SK-N-SH (cell line): ENCODE data around the gene SMCHD1. TPM values are rescaled to one million over a fixed set of nuclear protein-coding genes. Genes with fewer than 3 reads are reported as not detected.

Source experiments
- CTCF ChIA-PET: fragments of 300-600, 350-600 bp; formaldehyde crosslinking; extraction: SDS; loops from one replicate; lab custom pipeline; 2021; lab: Yijun Ruan, JAX
- POLR2A ChIA-PET: fragments of 350-600 bp; sonication (Branson Sonifier 250); formaldehyde crosslinking; extraction: SDS; loops from one replicate; lab custom pipeline; 2020; ENCODE audit warnings: antibody characterized with exemption, inconsistent platforms; lab: Yijun Ruan, JAX
- DNase-seq: peaks from one replicate; pipeline ENCODE4 v3.0.0; 2012
- H2AFZ ChIP-seq: fragments of 200-600 bp; sonication (generic); 2 replicates; pipeline ENCODE4 v1.8.1; 2016; ENCODE audit warnings: antibody characterized with exemption, mild to moderate bottlenecking, low read depth
- H3F3A ChIP-seq: fragments of 200-600 bp; sonication (generic); replicated peaks from 2 replicates; pipeline ENCODE3; 2016; ENCODE audit warnings: antibody characterized with exemption, mild to moderate bottlenecking; ENCODE audit not compliant: insufficient read depth
- H3K27ac ChIP-seq, 2 experiments: fragments of 200-500 bp in 1 of 2; fragments of 200-600 bp in 1 of 2; sonication (Bioruptor generic) in 1 of 2; sonication (generic), shearing (Covaris generic) in 1 of 2; 2 replicates each; pipeline versions ENCODE4 v1.5.1 to v1.6.1; 2014 to 2016; ENCODE audit warnings: low read depth in 2 of 2, inconsistent platforms in 1 of 2, low read length in 1 of 2, mild to moderate bottlenecking in 1 of 2, mixed read lengths in 1 of 2
- H3K27me3 ChIP-seq: fragments of 200-600 bp; sonication (generic), shearing (Covaris generic); 2 replicates; pipeline ENCODE4 v1.6.1; 2016; ENCODE audit warnings: mixed run types; ENCODE audit not compliant: insufficient read depth
- H3K36me3 ChIP-seq, 2 experiments: fragments of 200-500 bp in 1 of 2; fragments of 200-600 bp in 1 of 2; sonication (Bioruptor generic) in 1 of 2; sonication (generic) in 1 of 2; replicated peaks in 1 of 2; 2 replicates each; pipeline versions ENCODE3 to v1.5.1; 2014 to 2016; ENCODE audit warnings: low read length in 1 of 2, mild to moderate bottlenecking in 1 of 2; ENCODE audit not compliant: insufficient read depth in 2 of 2, control insufficient read depth in 1 of 2
- H3K4me1 ChIP-seq, 2 experiments: fragments of 200-500 bp in 1 of 2; fragments of 200-600 bp in 1 of 2; sonication (Bioruptor generic) in 1 of 2; sonication (generic), shearing (Covaris generic) in 1 of 2; 2 replicates each; pipeline versions ENCODE4 v1.5.1 to v1.6.1; 2014 to 2016; ENCODE audit warnings: low read depth in 1 of 2, low read length in 1 of 2, mixed run types in 1 of 2; ENCODE audit not compliant: insufficient read depth in 2 of 2, control insufficient read depth in 1 of 2
- H3K4me2 ChIP-seq: fragments of 200-600 bp; sonication (generic), shearing (Covaris generic); 2 replicates; pipeline ENCODE4 v1.6.1; 2017; ENCODE audit warnings: mixed run types
- H3K4me3 ChIP-seq, 2 experiments: fragments of 200-500 bp in 1 of 2; fragments of 200-600 bp in 1 of 2; sonication (Bioruptor generic) in 1 of 2; sonication (generic), shearing (Covaris generic) in 1 of 2; 2 replicates each; pipeline versions ENCODE4 v1.5.1 to v1.8.1; 2014 to 2016; ENCODE audit warnings: low read depth in 2 of 2, inconsistent platforms in 1 of 2, low read length in 1 of 2, mild to moderate bottlenecking in 1 of 2, mixed read lengths in 1 of 2, moderate library complexity in 1 of 2
- H3K79me2 ChIP-seq: fragments of 200-600 bp; sonication (generic); 2 replicates; pipeline ENCODE4 v1.8.1; 2017; ENCODE audit warnings: mild to moderate bottlenecking; ENCODE audit not compliant: insufficient read depth
- H3K9ac ChIP-seq: fragments of 200-600 bp; sonication (generic); 2 replicates; pipeline ENCODE4 v1.6.1; 2017; ENCODE audit warnings: mixed run types
- H3K9me2 ChIP-seq: fragments of 200-600 bp; sonication (generic); 2 replicates; pipeline ENCODE4 v1.6.1; 2017; ENCODE audit warnings: mixed run types
- H3K9me3 ChIP-seq: fragments of 200-600 bp; sonication (generic); 2 replicates; pipeline ENCODE4 v1.6.1; 2017; ENCODE audit warnings: mixed run types, mild to moderate bottlenecking, moderate library complexity
- H4K20me1 ChIP-seq: fragments of 200-600 bp; sonication (generic); 2 replicates; pipeline ENCODE4 v1.6.1; 2017; ENCODE audit warnings: mild to moderate bottlenecking, mixed run types; ENCODE audit not compliant: insufficient read depth
- EZH2phosphoT487 ChIP-seq: fragments of 200-600 bp; sonication (generic); IDR thresholded peaks from 2 replicates; pipeline ENCODE4 v1.6.1; 2017; ENCODE audit warnings: low read depth, mixed run types, mild to moderate bottlenecking, antibody characterized with exemption, moderate library complexity, borderline replicate concordance
- FOXM1 ChIP-seq: IDR thresholded peaks from 2 replicates; pipeline ENCODE4 v1.4.0; 2012; ENCODE audit warnings: low read depth, mild to moderate bottlenecking
- GABPA ChIP-seq: IDR thresholded peaks from 2 replicates; pipeline ENCODE4 v1.4.0; 2012; ENCODE audit warnings: low read depth, mild to moderate bottlenecking
- IRF3 ChIP-seq: fragments of 150-350 bp; IDR thresholded peaks from 2 replicates; pipeline ENCODE4 v1.6.1; 2016; ENCODE audit warnings: mild to moderate bottlenecking, low read depth, low read length
- JUND ChIP-seq: IDR thresholded peaks from 2 replicates; pipeline ENCODE4 v1.4.0; 2012
- MEF2A ChIP-seq: IDR thresholded peaks from 2 replicates; pipeline ENCODE4 v1.4.0; 2012; ENCODE audit warnings: low read depth, borderline replicate concordance
- NFIC ChIP-seq: IDR thresholded peaks from 2 replicates; pipeline ENCODE4 v1.4.0; 2012; ENCODE audit warnings: borderline replicate concordance
- POLR2AphosphoS5 ChIP-seq: IDR thresholded peaks from 2 replicates; pipeline ENCODE4 v1.6.1; 2012; ENCODE audit warnings: low read depth, low read length
- REST ChIP-seq: IDR thresholded peaks from 2 replicates; pipeline ENCODE4 v1.6.1; 2012; ENCODE audit warnings: mild to moderate bottlenecking, low read depth, low read length, moderate library complexity
- RXRA ChIP-seq: IDR thresholded peaks from 2 replicates; pipeline ENCODE4 v1.4.0; 2012; ENCODE audit warnings: low read depth, mild to moderate bottlenecking, borderline replicate concordance
- WGBS: methylation state at CpG from one replicate; pipeline ENCODE4 v1.1.6; 2017; ENCODE audit warnings: low lambda C conversion rate; 5-methylcytosine and 5-hydroxymethylcytosine counted together
- polyA plus RNA-seq, 3 experiments: library from polyadenylated mRNA; depleted of rRNA; stranded (reverse); fragments of >200 nt; gene quantifications; 2 replicates each; pipeline ENCODE4 v1.2.3, GENCODE V29; 2012
- TF ChIP-seq, protein P1 (sequence below): IDR thresholded peaks from 2 replicates; pipeline ENCODE4 v1.4.0; 2012; ENCODE audit warnings: low read depth, borderline replicate concordance
- TF ChIP-seq, protein P2 (sequence below): IDR thresholded peaks from 2 replicates; pipeline ENCODE4 v1.4.0; 2012; ENCODE audit warnings: low read depth

The SMCHD1 gene
- polyA plus RNA-seq, 1 of the 3 experiments (the other 2 are of a cell fraction): 8.9 TPM

GRCh38 chr18:2818281-2818680 lies 162.8 kb downstream of the SMCHD1 start:
- CTCF ChIA-PET: interaction anchor here (1.1 kb wide), 1 partner anchor 18 kb away, joined by 3 read pairs; no protein-coding TSS in a partner anchor
- Histone ChIP-seq H3K4me3 (no peak overlapping the region), H3K4me2 (no peak overlapping the region), H2AFZ (no peak overlapping the region), H3K9me3 (no peaks in the 10 kb centered on the region), H3K36me3 (no peaks in the 10 kb centered on the region), H3K4me1 (no peaks in the 10 kb centered on the region)
- POLR2A ChIA-PET: no interaction called here
- DNase-seq: no peak
- TF ChIP-seq GABPA: no peak
- no peak for TF ChIP-seq REST
- TF ChIP-seq FOXM1: no peak
- TF ChIP-seq, protein P1, sequence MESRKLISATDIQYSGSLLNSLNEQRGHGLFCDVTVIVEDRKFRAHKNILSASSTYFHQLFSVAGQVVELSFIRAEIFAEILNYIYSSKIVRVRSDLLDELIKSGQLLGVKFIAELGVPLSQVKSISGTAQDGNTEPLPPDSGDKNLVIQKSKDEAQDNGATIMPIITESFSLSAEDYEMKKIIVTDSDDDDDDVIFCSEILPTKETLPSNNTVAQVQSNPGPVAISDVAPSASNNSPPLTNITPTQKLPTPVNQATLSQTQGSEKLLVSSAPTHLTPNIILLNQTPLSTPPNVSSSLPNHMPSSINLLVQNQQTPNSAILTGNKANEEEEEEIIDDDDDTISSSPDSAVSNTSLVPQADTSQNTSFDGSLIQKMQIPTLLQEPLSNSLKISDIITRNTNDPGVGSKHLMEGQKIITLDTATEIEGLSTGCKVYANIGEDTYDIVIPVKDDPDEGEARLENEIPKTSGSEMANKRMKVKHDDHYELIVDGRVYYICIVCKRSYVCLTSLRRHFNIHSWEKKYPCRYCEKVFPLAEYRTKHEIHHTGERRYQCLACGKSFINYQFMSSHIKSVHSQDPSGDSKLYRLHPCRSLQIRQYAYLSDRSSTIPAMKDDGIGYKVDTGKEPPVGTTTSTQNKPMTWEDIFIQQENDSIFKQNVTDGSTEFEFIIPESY: no peak
- no peak for TF ChIP-seq IRF3
- TF ChIP-seq NFIC: no peak
- no peak for TF ChIP-seq EZH2phosphoT487
- no peak for TF ChIP-seq RXRA
- TF ChIP-seq POLR2AphosphoS5: no peak
- TF ChIP-seq, all 33 proteins: peak for 0
- no peak overlapping the region for H3K27ac ChIP-seq
- H3K9ac ChIP-seq: no peak overlapping the region
- no peaks in the 10 kb centered on the region for H3K9me2 ChIP-seq
- H3F3A ChIP-seq: no peaks in the 10 kb centered on the region
- no peaks in the 10 kb centered on the region; the same call in 1 of the 2 replicates for H3K27me3 ChIP-seq
- H3K79me2 ChIP-seq: no peaks in the 10 kb centered on the region
- H4K20me1 ChIP-seq: no peaks in the 10 kb centered on the region

GRCh38 chr18:2821695-2822094 lies 166.2 kb downstream of the SMCHD1 start:
- Histone ChIP-seq H3K27ac (no peak overlapping the region), H3K9me2 (no peaks in the 10 kb centered on the region), H2AFZ (no peak overlapping the region), H3K9ac (no peak overlapping the region), H3K4me1 (no peaks in the 10 kb centered on the region), H3K4me3 (no peak overlapping the region), H3K36me3 (no peaks in the 10 kb centered on the region), H3K27me3 (no peaks in the 10 kb centered on the region; the same call in 1 of the 2 replicates), H3K9me3 (no peaks in the 10 kb centered on the region), H3K4me2 (no peak overlapping the region)
- WGBS: 33% methylated on average over 2 of the region's 2 CpGs
- CTCF ChIA-PET: no interaction called here
- DNase-seq: no peak
- TF ChIP-seq, protein P1: no peak
- no peak for TF ChIP-seq MEF2A
- TF ChIP-seq JUND: no peak
- TF ChIP-seq, protein P2, sequence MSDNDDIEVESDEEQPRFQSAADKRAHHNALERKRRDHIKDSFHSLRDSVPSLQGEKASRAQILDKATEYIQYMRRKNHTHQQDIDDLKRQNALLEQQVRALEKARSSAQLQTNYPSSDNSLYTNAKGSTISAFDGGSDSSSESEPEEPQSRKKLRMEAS: no peak
- TF ChIP-seq, all 33 proteins: peak for 0
- Histone ChIP-seq H3K79me2 (no peaks in the 10 kb centered on the region), H3F3A (no peaks in the 10 kb centered on the region), H4K20me1 (no peaks in the 10 kb centered on the region)
- POLR2A ChIA-PET: no interaction called here
